ENCODE measurements around the gene ZNHIT3. TPM values are rescaled to one million over a fixed set of nuclear protein-coding genes. Genes with fewer than 3 reads are reported as not detected.
"Not testable (repeated sequence)": the region's sequence is repeated elsewhere in the genome, so short reads cannot be mapped to it uniquely, and the experiment has no call there.

The ZNHIT3 gene
- total RNA-seq, 2 experiments from 2014 or later: 52.4 to 59.7 TPM

DNA sequence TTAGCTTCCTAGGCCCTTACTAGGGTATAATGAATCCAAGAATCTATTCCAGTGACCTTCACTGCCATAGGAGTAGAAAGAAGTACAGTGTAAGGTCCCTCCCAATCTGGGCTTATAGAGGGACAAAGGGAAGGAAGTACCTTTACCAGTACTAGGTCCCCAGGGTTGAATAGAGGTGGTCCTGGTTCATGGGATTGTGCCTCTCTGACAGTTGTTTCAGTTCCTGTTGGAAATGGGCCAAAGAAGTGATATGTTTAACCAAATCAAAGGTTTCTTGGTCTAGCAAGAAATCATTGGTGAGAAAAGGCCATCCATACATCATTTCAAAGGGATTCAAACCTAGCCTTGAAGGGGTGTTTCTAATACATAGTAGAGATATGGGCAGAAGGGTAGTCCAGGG is 16.0 kb upstream of the ZNHIT3 start:
- Mint-ChIP-seq H3K4me3 (no peak overlapping the region), H3K27ac (no peak overlapping the region), H3K27me3 (peaks cover 42% of the 10 kb centered on the region), H3K36me3 (no peaks in the 10 kb centered on the region), H3K4me1 (no peaks in the 10 kb centered on the region), H3K9me3 (no peaks in the 10 kb centered on the region)
- no peak for DNase-seq

DNA sequence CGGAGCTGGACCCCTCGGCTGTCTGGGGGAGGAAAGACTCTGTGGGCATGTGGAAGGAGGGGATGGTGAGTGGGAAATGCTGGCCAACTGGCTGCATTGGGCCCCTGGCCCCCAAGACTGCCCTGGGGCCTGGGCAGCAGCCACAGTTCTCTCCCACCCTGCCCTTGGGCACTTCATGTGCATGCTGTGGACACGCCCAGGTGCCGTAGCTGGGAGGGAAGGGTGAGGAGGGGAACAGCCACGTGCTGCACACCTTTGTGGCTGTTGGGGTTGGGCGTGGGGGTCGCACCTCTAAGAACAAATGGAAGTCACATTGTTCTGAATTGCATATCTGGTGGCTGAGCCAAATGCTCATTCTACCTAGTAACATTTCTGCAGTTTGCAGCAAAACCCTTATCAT is 11.9 kb upstream of the ZNHIT3 start:
- no peaks in the 10 kb centered on the region for H3K4me1 Mint-ChIP-seq
- H3K27me3 Mint-ChIP-seq: peaks cover 26% of the 10 kb centered on the region
- DNase-seq: no peak
- H3K9me3 Mint-ChIP-seq: no peaks in the 10 kb centered on the region
- H3K4me3 Mint-ChIP-seq: no peak overlapping the region
- no peak overlapping the region for H3K27ac Mint-ChIP-seq
- H3K36me3 Mint-ChIP-seq: no peaks in the 10 kb centered on the region

DNA sequence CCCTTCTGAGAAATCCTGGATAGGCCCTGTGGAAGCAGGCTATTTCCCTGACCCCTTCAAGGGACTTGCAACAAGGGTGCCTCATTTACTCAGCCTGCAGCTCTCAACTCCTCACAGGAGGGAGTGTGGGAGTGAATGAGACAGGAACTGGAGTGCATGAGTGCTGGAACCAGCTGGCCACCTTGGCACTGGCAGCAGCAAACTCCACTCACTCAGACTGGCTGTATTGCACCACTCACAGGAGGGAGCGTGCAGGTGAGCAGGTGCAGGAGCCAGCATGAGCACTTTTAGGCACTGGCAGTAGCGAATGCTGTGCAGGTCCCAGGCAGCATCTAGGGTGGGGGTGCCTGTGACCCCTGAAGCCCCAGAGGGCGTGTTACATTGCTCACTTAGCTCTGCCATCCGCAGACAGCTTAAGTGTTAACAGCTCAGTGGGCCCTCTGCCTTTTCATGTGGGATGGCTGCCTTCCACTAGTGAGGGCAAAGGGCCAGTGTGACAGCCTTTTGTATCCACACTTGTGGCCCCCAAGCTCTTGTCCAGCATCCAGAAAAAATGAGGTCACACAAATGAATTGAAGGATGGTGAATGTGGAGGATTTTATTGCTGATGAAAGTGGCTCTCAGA is 11.0 kb upstream of the ZNHIT3 start:
- no peaks in the 10 kb centered on the region for H3K9me3 Mint-ChIP-seq
- DNase-seq: no peak
- H3K4me3 Mint-ChIP-seq: no peak overlapping the region
- peaks cover 26% of the 10 kb centered on the region for H3K27me3 Mint-ChIP-seq
- no peaks in the 10 kb centered on the region for H3K4me1 Mint-ChIP-seq
- peaks cover 4% of the 10 kb centered on the region for H3K36me3 Mint-ChIP-seq
- no peak overlapping the region for H3K27ac Mint-ChIP-seq

DNA sequence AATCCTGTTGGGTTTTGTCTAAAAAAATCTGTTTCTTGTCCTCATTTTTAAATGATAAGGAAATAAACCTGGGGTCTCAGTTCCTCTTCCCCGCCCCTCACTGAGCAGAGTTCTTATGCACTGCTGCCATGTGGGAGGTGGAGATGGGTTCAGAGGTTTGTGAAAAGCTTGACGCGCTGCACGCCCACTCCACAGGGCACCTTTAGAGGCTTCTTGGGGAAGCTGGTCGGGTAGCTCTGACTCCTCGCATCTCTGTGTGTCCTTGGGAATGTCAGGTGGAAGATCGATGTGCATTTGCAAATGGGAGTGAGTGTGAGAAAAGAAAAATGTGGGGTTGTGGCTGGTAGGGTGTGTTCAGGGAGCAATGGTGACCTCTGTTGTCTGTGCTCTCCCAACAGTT is 4.7 kb upstream of the ZNHIT3 start:
- H3K9me3 Mint-ChIP-seq: no peaks in the 10 kb centered on the region
- peaks cover 33% of the 10 kb centered on the region for H3K27me3 Mint-ChIP-seq
- peaks cover 11% of the 10 kb centered on the region for H3K4me1 Mint-ChIP-seq
- no peak for DNase-seq
- no peak overlapping the region for H3K4me3 Mint-ChIP-seq
- no peak overlapping the region for H3K27ac Mint-ChIP-seq
- peaks cover 6% of the 10 kb centered on the region for H3K36me3 Mint-ChIP-seq

DNA sequence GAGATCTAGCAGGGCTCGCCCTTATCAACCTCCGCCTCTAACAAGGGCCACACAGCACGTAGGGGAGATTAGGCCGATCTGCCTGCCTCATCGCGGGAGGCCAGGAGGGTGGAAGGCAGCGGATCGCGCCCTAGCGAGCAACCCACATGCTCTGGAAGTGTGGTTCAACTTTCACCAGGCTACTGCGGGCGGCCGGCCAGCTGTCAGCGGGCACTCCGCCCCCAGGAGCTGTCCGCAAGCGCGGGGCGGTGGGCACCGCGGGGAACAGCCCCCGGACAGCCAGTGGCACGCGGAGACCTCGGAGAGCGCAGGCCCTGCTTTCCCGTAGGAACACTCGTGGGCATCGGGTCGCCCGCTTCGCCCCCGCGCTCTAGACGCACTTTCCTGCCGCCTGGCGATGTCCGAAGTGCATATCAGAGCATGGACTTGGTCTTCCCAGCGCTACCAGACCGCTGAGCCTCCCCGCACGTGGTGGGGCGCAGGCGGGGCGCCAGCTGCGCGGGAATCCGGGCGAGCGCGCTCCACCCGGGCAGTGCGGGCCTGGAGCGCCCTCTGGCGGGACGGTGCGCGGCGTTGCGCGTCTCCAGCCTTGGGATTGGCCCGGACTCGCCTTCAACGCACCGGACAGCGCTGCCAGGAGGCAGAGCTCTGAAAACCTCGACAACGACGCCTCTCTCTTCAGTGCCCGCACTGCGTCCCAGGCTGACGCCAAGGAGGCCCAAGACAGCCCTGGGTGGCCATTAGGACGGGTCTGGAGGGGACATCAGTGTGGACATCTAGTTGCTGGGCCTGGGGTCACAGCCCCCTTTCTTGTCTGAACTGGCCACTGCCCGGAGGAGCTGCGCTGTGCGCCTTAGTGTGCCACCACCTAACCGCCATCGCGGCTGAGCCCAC is 3.6 kb upstream of the ZNHIT3 start:
- Mint-ChIP-seq H3K27me3 (peaks cover 23% of the 10 kb centered on the region), H3K4me3 (no peak overlapping the region), H3K36me3 (peaks cover 13% of the 10 kb centered on the region), H3K4me1 (peaks cover 19% of the 10 kb centered on the region), H3K27ac (peak overlapping the region; percentile 11), H3K9me3 (no peaks in the 10 kb centered on the region)
- DNase-seq: peak; percentile 87

DNA sequence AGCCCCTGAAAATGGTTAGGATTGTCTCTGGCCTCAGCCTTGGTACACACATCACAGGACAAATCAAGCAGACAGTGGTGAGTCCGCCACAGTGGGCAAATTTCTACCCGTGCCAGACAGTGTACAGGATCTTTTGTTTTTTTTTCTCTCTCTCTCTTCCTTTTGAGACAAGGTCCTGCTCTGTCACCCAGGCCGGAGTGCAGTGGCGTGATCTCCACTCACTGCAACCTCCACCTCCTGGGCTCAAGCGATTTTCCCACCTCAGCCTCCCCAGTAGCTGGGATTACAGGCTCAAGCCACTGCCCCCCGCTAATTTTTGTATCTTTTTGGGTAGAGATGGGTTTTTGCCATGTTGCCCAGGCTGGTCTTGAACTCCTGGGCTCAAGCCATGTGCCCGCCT is 2.5 kb upstream of the ZNHIT3 start:
- not testable (repeated sequence) for H3K9me3 Mint-ChIP-seq, H3K27ac Mint-ChIP-seq, DNase-seq, H3K4me3 Mint-ChIP-seq
- Mint-ChIP-seq H3K36me3 (peaks cover 17% of the 10 kb centered on the region), H3K27me3 (peaks cover 23% of the 10 kb centered on the region), H3K4me1 (peaks cover 24% of the 10 kb centered on the region)

DNA sequence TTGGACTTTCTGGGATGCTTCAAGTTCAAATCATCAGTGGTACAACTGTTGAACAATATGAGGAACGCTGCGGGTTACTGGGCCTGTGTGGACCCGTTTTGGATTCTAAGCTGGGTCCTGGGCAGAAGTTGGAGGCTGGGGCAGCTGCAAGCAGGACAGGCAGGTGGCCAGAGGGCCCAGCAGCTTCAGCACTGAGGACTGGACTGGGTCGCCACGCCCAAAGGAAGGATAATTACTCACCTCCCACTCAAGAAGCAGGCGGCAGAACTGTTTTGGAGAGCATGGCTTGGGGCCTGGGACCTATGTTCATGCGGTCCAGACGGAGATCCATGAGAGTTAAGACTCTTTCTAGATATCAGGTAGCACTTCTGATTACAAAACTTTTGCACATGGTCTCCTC is 1.5 kb upstream of the ZNHIT3 start:
- H3K4me1 Mint-ChIP-seq: peaks cover 30% of the 10 kb centered on the region

DNA sequence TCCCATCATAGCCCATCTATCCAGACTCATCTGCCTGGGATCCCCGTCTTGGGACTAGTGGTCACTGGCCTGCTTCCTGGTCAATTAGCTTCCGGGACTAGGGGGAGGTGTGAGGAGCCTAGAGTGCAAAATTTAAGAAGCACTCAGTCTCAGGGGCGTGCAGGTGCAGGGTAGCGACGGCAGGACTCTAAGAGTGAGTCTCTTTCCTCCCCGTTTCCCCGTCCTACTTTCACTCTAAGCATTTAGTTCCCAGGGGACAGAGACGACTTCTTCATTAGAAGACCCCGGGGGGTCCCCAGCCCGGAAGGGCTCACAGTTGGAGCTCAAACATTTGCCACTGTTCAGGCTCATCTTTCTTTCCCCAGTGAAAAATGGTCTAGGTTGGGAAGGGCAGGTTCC is 677 bp upstream of the ZNHIT3 start:
- peaks cover 25% of the 10 kb centered on the region for H3K36me3 Mint-ChIP-seq
- no peaks in the 10 kb centered on the region for H3K9me3 Mint-ChIP-seq
- peaks cover 19% of the 10 kb centered on the region for H3K27me3 Mint-ChIP-seq
- H3K4me3 Mint-ChIP-seq: peak overlapping the region; percentile 98
- peaks cover 34% of the 10 kb centered on the region for H3K4me1 Mint-ChIP-seq
- DNase-seq: no peak
- H3K27ac Mint-ChIP-seq: peak overlapping the region; percentile 98

More for the DNA sequence above, 1.5 kb upstream of the ZNHIT3 start:
- Mint-ChIP-seq H3K27me3 (peaks cover 23% of the 10 kb centered on the region), H3K4me3 (peak overlapping the region; percentile 98), H3K36me3 (peaks cover 24% of the 10 kb centered on the region), H3K9me3 (no peaks in the 10 kb centered on the region), H3K27ac (no peak overlapping the region)
- DNase-seq: no peak

DNA sequence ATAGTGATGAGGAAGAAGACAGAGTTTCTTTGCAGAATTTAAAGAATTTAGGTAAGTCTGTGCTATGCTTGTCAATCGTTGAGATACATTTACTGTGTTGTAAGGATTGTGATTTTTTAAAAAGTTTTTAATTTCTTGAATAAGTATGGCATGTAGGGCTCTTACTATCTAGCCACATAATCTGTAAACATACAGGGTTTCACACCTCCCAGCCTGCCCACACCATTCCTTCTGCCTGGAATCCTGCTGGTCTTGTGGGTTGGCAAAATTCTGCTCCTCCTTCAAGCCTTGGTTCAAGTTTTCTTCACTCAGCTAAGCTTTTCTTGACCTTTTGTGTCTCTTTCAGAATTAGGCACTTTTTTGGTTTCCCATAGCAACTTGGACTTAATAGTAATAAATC is 7.5 kb downstream of the ZNHIT3 start:
- H3K4me1 Mint-ChIP-seq: peaks cover 24% of the 10 kb centered on the region
- no peak overlapping the region for H3K27ac Mint-ChIP-seq
- H3K4me3 Mint-ChIP-seq: no peak overlapping the region
- no peaks in the 10 kb centered on the region for H3K27me3 Mint-ChIP-seq
- no peak for DNase-seq
- H3K9me3 Mint-ChIP-seq: no peaks in the 10 kb centered on the region
- H3K36me3 Mint-ChIP-seq: peaks cover 52% of the 10 kb centered on the region

DNA sequence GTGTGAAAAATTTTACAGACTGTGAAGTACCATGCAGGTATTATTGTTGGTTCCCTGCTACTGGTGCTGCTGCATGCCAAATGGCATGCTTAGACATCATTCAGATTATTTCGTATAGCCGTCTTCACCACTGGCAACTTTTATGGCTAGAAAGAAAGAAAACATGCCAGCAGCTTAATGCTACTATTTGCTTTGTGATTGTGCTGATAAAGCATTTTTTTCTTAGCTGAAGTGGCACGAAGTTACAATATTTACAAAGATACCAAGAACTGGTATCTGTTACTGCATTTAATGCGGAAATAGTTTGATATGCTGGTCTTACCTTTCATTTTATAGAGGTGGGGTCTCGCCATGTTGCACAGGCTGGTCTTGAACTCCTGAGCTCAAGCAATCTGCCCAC is 8.2 kb downstream of the ZNHIT3 start:
- H3K36me3 Mint-ChIP-seq: peaks cover 47% of the 10 kb centered on the region

DNA sequence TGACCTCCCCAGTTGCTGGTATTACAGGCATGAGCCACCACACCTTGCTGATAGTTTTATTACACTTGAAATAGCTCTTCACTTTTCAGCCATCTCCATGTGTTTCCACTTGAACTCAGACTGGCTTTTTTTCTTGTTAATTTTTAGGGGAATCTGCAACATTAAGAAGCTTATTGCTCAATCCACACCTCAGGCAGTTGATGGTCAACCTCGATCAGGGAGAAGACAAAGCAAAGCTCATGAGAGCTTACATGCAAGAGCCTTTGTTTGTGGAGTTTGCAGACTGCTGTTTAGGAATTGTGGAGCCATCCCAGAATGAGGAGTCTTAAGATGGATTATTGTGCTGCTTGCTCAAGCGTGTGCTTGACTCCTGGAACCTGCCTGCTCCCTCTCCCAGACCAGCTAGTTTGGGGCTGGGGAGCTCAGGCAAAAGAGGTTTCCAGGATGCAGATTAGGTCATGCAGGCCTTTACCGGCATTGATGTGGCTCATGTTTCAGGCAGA is 8.6 kb downstream of the ZNHIT3 start:
- H3K27me3 Mint-ChIP-seq: no peaks in the 10 kb centered on the region
- H3K36me3 Mint-ChIP-seq: peaks cover 43% of the 10 kb centered on the region
- H3K4me3 Mint-ChIP-seq: no peak overlapping the region
- H3K27ac Mint-ChIP-seq: no peak overlapping the region
- peaks cover 17% of the 10 kb centered on the region for H3K4me1 Mint-ChIP-seq
- DNase-seq: no peak
- no peaks in the 10 kb centered on the region for H3K9me3 Mint-ChIP-seq

More for the DNA sequence above, 8.2 kb downstream of the ZNHIT3 start:
- Mint-ChIP-seq H3K27me3 (no peaks in the 10 kb centered on the region), H3K4me1 (peaks cover 20% of the 10 kb centered on the region), H3K9me3 (no peaks in the 10 kb centered on the region), H3K27ac (no peak overlapping the region), H3K4me3 (no peak overlapping the region)
- DNase-seq: no peak

DNA sequence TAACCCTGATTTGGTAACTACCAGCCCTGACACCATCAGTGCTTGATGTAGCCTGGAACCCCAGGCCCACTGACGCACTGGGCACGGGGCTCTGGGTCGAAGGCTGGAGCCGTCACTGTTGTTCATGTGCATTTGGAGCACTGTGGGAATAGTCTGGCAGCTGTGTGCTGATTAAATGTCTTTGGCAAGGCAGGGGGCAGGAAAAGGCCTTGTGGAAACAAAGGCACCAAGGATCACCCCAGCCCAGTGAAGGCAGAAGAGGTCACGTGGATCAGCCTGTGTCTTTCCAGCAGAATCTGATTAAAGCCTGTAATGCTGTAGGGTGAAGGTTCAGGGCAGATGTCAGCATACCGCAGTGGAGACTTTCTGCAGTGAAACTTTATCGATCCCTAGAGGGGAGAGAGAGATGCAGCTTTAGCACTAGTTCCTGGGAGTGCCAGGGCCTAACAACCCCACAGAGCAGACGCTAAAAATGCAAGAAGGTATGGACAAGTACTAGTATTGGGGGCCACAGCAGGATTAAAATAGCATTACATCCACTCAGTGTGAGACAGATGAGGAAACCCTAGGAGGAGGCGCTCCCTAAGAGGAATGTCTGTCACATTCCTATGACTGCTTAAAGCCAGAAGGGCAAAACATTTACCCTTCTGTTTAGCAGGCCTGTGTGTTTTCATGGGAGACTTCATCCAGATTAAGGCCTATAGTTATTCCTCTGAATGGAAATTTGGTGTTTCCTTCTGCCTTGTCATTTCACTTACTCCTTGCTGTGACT is 9.7 kb downstream of the ZNHIT3 start:
- Mint-ChIP-seq H3K4me3 (no peak overlapping the region), H3K9me3 (no peaks in the 10 kb centered on the region), H3K27me3 (no peaks in the 10 kb centered on the region), H3K27ac (no peak overlapping the region), H3K4me1 (peaks cover 12% of the 10 kb centered on the region), H3K36me3 (peaks cover 37% of the 10 kb centered on the region)
- DNase-seq: no peak

DNA sequence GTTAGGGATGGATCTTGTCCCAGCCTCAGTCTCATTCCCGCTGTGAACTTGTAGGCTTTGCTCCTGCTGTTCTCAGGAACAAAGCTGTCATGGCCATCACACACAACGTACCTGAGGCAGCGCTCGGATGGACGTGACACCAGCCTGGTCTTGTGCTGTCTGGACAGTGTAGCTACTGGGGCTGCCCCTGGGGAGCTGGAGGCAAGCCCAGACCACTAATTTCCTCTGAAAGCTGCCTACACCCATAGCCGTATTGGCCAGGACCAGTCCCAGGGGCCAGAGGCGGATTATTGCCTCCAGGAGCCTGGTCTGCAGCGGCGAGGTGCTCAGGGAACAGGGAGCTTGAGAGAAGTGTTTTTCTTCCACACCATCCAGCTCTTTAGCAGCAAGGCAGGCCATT is 11.7 kb downstream of the ZNHIT3 start:
- no peaks in the 10 kb centered on the region for H3K27me3 Mint-ChIP-seq
- no peaks in the 10 kb centered on the region for H3K9me3 Mint-ChIP-seq
- H3K36me3 Mint-ChIP-seq: peaks cover 29% of the 10 kb centered on the region
- no peak for DNase-seq
- no peak overlapping the region for H3K27ac Mint-ChIP-seq
- H3K4me3 Mint-ChIP-seq: no peak overlapping the region
- peaks cover 7% of the 10 kb centered on the region for H3K4me1 Mint-ChIP-seq

DNA sequence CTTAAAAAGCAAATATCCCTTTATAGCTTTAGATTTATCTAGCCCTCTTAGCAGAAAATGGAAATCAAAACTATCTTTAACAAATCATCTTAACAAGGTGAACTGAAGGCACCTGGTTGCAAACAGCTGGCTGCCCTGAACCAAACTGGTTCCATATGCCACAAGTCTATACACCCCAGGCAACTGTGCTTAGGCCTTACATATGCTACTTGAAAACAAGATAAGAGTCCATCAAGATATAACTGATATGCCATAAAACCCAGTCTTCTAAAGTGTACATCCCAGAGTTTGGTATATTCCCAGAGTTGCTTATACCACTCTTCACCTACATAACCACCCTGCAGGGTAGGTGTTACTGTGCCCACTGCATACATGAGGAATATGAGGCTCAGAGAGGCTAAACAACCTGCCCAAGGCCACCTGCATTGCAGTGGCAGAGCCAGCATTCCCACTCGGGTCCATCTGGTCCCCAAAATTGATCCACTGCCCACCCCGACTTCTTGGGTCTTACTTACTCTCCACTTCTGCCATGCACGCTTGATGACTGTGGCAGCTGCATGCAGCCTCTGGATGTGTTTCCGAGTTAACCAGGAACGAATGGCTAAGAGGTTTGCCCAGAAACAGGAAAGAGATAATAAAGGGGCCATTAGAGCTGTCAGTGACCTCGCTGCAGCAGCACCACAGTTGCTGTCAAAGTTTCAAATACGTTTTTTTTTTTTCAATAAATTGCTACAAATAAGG is 12.2 kb downstream of the ZNHIT3 start:
- no peak for DNase-seq
- H3K9me3 Mint-ChIP-seq: no peaks in the 10 kb centered on the region
- no peak overlapping the region for H3K4me3 Mint-ChIP-seq
- peaks cover 11% of the 10 kb centered on the region for H3K4me1 Mint-ChIP-seq
- no peak overlapping the region for H3K27ac Mint-ChIP-seq
- peaks cover 33% of the 10 kb centered on the region for H3K36me3 Mint-ChIP-seq
- no peaks in the 10 kb centered on the region for H3K27me3 Mint-ChIP-seq
